Ammon's horn (tissue), 1 donor: ENCODE data around the gene UBFD1.
"Not testable (repeated sequence)": the region's sequence is repeated elsewhere in the genome, so short reads cannot be mapped to it uniquely, and the experiment has no call there.

Experiments
- DNase-seq: peaks from one replicate; pipeline ENCODE4 v3.0.0-alpha.2; 2016; ENCODE audit warnings: low spot score

Gene UBFD1

GRCh38 chr16:23567602-23568001 lies 10.1 kb downstream of the UBFD1 start:
- DNase-seq: no peak

GRCh38 chr16:23570992-23571632 lies 13.6 kb downstream of the UBFD1 start:
- DNase-seq: peak; percentile 65

- peak; percentile 55 for DNase-seq
Observed at GRCh38 chr16:23571895-23572294, 14.4 kb downstream of the UBFD1 start.

GRCh38 chr16:23572394-23572793 lies 14.9 kb downstream of the UBFD1 start:
- DNase-seq: no peak

GRCh38 chr16:23573817-23574216 lies 16.3 kb downstream of the UBFD1 start:
- DNase-seq: no peak

GRCh38 chr16:23575834-23576233 lies 18.3 kb downstream of the UBFD1 start:
- no peak for DNase-seq

GRCh38 chr16:23577493-23577892 lies 20.0 kb downstream of the UBFD1 start:
- DNase-seq: no peak

- DNase-seq: peak; percentile 28
Observed at GRCh38 chr16:23578101-23578830, 20.7 kb downstream of the UBFD1 start.

GRCh38 chr16:23579371-23579770 lies 21.8 kb downstream of the UBFD1 start:
- DNase-seq: no peak

GRCh38 chr16:23580391-23580790 lies 22.9 kb downstream of the UBFD1 start:
- no peak for DNase-seq

GRCh38 chr16:23581764-23582163 lies 24.2 kb downstream of the UBFD1 start:
- no peak for DNase-seq

GRCh38 chr16:23583271-23583670 lies 25.7 kb downstream of the UBFD1 start:
- not testable (repeated sequence) for DNase-seq

GRCh38 chr16:23584186-23585076 lies 26.9 kb downstream of the UBFD1 start:
- DNase-seq: no peak

- no peak for DNase-seq
Observed at GRCh38 chr16:23587726-23588125, 30.2 kb downstream of the UBFD1 start.

GRCh38 chr16:23590181-23590580 lies 32.7 kb downstream of the UBFD1 start:
- no peak for DNase-seq

GRCh38 chr16:23594186-23594585 lies 36.7 kb downstream of the UBFD1 start:
- no peak for DNase-seq

GRCh38 chr16:23595246-23595950 lies 37.9 kb downstream of the UBFD1 start:
- DNase-seq: no peak

- DNase-seq: peak; percentile 91
Observed at GRCh38 chr16:23595951-23596720, 38.6 kb downstream of the UBFD1 start, which contains the start of gene NDUFAB1. Gene NDUFAB1, minus strand, starts transcription at chr16:23596316. Its CDS starts 26 bp downstream, at chr16:23596290.

GRCh38 chr16:23597003-23597756 lies 39.7 kb downstream of the UBFD1 start:
- peak; percentile 20 for DNase-seq

- DNase-seq: no peak
Observed at GRCh38 chr16:23607726-23608125, 50.2 kb downstream of the UBFD1 start.
